Loucy (cell line): Measurements from ENCODE around the gene ALS2CL.

ENCODE experiments used
- EZH2phosphoT487 ChIP-seq: fragments of 200-600 bp; IDR thresholded peaks from 2 replicates; pipeline ENCODE4 v1.6.1; 2018; ENCODE audit warnings: antibody characterized with exemption, mild to moderate bottlenecking, moderate library complexity, borderline replicate concordance
- TF ChIP-seq, protein P1 (sequence below): fragments of 200-600 bp; sonication (generic); conservative IDR thresholded peaks from 2 replicates; pipeline ENCODE4 v1.5.1; 2014; ENCODE audit warnings: mild to moderate bottlenecking, antibody characterized with exemption, low read length

DNA sequence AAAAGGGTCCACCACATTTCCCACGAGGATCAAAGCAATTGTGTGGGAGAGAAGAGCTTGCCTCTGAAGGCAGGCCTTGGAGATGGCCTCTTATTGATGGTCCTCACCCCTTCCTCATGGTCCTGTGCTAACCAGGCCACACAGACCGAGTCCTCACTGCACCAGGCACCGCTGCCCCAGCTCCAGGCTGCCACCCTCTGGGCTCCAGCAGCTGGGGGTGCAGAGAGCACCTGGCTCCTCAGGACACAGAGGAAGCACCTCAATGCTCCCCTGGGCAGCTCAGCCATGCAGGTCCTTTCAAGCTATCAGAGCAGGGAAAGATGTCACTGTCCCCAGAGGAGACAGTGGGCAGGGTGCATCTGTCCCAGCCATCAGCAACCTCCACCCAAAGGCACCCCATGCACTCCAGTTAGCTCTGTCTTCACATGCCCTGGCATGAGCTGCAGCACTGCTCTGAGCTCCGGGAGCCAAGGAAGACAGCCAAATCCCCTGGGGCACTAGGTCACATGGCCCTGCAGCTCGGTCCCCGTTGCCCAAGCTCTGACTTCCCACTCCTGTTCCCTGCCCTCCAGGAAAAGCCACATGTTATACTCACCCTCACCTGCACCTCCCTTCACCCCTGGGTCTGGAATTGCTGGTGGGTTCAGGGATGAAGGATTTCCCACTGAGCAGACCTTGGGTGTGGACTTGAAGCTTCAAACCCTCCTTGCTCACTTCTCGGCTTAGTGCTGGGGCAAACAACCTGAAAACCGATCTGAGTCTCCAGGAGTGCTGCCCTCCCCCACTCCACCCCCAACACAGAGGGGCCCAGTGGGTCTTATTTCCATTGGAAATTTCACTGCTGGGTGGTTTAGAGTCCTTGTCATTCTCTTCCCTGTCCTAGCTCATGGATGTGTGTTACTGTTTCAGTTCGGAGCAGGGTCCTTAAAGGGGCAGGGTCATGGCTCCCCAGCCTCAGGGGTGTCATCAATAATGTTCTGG lies 32.6 kb downstream of the ALS2CL start:
- TF ChIP-seq, protein P1, sequence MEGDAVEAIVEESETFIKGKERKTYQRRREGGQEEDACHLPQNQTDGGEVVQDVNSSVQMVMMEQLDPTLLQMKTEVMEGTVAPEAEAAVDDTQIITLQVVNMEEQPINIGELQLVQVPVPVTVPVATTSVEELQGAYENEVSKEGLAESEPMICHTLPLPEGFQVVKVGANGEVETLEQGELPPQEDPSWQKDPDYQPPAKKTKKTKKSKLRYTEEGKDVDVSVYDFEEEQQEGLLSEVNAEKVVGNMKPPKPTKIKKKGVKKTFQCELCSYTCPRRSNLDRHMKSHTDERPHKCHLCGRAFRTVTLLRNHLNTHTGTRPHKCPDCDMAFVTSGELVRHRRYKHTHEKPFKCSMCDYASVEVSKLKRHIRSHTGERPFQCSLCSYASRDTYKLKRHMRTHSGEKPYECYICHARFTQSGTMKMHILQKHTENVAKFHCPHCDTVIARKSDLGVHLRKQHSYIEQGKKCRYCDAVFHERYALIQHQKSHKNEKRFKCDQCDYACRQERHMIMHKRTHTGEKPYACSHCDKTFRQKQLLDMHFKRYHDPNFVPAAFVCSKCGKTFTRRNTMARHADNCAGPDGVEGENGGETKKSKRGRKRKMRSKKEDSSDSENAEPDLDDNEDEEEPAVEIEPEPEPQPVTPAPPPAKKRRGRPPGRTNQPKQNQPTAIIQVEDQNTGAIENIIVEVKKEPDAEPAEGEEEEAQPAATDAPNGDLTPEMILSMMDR, result no peak
- TF ChIP-seq EZH2phosphoT487, result no peak
